ENCODE measurements around the gene POU3F1.

DNA sequence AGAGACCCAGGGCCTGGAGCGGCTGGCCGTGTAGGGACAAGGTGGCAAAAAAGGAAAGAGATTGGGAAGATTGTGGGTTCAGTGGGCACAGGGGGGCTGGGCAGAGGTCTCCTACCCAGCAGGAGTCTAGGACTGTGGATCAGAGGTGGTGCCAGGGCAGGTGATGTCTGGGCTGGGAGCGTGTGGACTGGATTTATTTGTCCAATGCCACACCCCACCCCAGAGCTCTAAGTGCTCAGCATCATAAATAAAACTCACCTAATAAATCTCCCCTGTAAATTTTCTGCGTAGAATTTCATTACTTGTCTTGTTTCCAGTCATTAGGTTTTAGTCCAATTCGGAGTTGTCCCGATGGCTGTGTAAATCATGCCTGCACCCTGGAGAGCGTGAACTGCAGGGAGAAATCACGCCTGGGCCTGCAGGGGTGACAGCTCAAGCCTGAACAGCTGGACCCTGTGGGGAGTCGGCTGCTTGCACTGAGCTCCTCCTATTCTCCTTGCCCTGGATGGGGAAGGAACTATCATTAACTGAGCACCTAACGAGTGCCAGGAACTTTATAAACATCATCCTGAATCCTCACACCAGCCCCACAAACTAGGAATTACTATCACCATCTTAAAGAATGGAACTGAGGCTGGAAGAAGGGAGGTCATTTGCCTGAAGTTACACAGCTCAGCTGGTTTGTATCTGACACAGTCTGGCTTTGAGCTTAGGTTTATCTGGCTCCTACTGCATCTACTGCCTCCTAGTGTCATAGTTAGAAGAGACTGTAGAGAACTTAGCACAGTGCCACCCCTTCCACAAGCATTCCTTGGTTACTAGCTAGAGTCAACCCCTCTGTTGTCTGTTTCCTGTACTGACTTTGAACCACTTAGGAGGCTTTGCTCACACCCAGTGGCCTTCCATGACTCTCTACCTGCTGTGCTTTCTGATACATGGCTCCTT lies 25.0 kb upstream of the POU3F1 start:
- TF ChIP-seq, protein P1, sequence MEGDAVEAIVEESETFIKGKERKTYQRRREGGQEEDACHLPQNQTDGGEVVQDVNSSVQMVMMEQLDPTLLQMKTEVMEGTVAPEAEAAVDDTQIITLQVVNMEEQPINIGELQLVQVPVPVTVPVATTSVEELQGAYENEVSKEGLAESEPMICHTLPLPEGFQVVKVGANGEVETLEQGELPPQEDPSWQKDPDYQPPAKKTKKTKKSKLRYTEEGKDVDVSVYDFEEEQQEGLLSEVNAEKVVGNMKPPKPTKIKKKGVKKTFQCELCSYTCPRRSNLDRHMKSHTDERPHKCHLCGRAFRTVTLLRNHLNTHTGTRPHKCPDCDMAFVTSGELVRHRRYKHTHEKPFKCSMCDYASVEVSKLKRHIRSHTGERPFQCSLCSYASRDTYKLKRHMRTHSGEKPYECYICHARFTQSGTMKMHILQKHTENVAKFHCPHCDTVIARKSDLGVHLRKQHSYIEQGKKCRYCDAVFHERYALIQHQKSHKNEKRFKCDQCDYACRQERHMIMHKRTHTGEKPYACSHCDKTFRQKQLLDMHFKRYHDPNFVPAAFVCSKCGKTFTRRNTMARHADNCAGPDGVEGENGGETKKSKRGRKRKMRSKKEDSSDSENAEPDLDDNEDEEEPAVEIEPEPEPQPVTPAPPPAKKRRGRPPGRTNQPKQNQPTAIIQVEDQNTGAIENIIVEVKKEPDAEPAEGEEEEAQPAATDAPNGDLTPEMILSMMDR (conservative IDR thresholded peaks at IDR 0.05): no peak; the same call in 1 of the 2 replicates
- no peak for TF ChIP-seq ZFX (IDR thresholded peaks at IDR 0.05)

Measured in C4-2B (cell line).